ENCODE measurements around the gene NEK2.
"Not testable (repeated sequence)": the region's sequence is repeated elsewhere in the genome, so short reads cannot be mapped to it uniquely, and the experiment has no call there.

The NEK2 gene

DNA sequence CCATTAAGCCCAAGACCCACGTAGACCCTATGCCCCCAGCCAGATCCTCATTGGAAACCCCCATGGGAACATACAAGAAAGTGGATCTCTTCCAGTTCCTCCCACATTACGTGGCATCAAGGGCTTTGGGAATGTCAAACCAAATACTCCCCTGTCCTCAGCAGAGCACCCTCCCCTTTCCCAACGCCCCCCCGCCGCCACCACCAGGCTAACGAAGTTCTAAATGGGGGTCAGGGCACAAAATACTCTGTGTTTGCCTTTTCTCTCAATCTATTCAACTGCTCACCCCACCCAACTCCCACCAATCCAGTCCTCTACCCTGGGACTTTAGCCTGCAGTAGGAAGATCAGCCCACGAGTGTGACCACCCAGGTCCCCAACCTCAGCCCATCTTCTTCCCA lies 24.5 kb downstream of the NEK2 start:
- no peak for DNase-seq (ENCODE audit: low spot score)

DNA sequence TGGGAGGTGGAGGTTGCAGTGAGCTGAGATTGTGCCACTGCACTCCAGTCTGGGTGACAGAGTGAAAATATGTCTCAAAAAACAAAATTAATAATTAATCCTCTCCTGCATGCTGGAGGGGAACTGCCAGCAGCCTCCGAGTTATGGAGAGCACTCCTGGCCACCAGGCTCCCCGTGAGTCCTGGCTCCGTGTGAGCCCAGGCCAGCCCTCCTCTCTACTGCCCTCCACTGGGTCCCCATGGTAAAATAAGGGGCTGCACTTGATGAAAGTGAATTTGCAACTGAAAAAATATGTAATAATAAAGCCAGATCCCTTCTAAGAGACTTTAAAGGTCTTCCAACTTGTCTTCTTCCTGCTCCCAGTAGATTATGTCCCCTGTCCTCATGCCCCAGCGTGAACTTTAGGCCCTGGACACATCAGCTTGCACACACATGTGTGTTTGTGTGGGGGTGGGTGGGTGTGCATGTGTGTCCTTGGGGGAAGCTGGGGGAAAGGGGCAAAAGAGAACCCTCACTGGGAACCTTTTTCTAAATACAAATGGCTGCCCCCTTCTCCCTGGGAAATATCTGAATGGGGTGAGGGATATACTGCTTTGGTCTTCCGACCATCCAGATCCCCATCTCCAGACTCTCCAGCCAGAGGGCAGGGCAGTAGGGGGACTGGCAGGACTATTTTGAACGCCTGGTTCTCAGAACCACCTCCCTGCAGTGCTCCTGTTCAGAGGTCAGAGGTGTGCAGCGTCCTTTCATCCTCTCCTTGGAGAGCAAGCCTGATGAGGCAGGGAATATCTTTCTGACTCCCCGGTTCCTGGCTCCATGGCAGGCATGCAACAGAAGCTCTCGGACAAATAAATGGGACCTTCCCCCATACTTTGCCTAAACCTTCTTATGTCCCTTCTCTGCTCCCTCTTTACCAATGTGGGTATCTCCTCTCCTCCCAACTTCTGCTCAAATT lies 26.2 kb downstream of the NEK2 start:
- peak; percentile 23 for DNase-seq (ENCODE audit: low spot score)

DNA sequence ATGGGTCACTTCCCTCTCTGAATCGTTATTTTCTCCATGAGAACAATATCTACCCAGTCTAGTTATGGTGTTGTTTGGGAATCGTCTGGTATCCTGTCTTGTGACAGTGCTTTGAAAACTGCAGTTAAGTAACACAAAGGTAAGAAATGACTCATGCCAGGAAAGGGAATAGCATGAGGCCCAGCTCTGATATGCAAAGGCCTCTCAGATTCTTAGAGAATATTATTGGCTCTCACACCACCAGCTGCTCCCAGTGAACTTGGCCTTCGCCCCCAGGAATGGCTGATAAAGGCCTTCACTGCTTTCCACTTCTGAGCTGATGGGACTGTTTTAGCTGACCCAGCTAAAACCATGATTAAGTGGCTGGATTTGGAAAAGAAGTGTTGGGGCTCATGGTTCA lies 27.1 kb downstream of the NEK2 start:
- DNase-seq (ENCODE audit: low spot score), result no peak

DNA sequence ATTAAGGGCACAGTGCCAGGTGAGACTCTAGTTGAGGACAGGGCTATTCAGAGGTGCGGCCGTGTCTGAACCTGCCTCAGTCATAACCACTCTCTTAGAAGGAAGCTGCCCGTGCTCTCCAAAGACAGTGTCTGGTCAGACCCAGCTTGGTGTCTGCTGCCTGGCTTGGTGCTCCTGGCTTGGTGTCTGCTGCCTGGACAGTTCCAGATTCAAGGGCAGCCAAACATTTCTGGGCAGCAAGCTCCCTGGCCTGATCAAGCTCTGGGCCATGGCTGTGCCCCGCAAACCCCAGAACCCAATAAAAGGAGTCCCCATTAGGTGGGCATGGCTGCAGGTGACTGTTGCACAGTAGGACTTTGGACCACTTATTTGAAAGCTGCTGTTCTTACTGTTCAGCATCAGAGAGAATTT lies 27.7 kb downstream of the NEK2 start:
- no peak for DNase-seq (ENCODE audit: low spot score)

- no peak for DNase-seq (ENCODE audit: low spot score)
Measured at GRCh38 chr1:211646566-211646965, 28.9 kb downstream of the NEK2 start.

DNA sequence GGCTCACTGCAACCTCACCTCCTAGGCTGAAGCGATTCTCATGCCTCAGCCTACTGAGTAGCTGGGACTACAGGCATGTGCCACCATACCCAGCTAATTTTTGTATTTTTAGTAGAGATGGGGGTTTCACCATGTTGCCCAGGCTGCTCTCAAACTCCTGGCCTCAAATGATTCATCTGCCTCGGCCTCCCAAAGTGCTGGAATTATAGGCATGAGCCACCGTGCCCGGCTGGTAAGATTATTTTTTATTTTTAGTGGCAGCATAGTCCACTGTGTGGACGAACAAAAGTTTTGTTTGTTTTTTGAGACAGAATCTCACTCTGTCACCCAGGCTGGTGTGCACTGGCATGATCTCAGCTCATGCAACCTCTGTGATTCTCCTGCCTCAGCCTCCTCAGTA lies 29.8 kb downstream of the NEK2 start:
- DNase-seq (ENCODE audit: low spot score), result not testable (repeated sequence)

DNA sequence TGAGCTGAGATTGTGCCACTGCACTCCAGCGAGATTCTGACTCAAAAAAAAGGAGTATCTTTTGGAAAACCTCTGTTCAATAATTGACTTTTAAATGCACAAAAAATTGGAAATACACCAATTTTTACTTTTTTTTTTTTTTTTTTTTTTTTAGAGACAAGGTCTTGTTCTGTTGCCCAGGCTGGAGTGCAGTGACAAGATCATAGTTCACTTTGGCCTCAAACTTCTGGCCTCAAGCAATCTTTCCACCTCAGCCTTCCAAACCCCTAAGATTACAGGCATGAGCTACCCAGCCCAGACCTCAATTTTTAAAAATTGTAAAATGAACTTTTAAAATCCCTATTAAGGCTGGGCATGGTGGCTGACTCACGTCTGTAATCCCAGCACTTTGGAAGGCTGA lies 30.8 kb downstream of the NEK2 start:
- no peak for DNase-seq (ENCODE audit: low spot score)

DNA sequence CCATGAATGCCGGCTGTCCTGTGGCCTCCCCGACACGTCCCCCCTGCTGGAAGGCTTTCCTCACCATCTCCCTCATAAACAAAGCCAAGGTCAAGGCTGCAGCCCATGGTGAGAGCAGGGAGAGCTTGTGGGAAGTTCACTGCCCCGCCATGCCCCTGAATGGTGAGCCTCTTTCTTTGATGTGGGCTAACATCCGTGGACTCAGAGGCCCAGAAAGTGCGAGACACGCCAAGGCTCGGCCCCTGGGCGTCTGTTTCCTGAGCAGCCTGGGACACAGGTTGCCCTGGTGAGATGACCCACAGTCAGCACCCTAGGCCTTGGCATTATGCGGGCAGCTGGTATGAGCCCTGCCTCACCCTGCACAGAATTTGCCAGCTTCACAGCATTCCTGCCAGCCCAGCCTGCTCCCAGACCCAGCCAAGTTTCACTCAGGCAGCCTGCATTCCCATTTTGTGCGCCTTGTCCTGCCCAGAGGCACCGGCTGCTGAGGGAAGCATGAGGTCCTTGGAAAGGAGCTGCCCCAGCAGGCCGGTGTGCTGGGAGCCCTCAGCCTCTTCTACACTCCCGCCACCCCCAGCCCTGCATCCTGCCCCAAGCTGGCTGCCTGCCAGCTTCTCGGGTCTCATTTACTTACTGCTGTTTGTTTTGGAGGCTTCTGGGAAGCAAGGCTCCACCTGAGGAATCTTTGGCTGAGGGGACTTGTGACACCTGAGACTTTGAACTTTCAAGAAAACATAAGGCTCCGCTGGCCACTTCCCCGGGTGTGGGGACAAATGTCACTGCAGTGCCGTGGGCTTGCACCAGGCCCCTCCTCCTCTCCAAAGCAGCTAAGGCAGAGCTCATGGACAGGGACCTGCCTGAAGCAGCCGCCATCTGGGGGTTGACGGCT lies 31.9 kb downstream of the NEK2 start:
- DNase-seq (ENCODE audit: low spot score), result peak; percentile 59

- DNase-seq (ENCODE audit: low spot score), result no peak
Measured at GRCh38 chr1:211642870-211643269, 32.6 kb downstream of the NEK2 start.

- no peak for DNase-seq (ENCODE audit: low spot score)
Measured at GRCh38 chr1:211641942-211642341, 33.5 kb downstream of the NEK2 start.

DNA sequence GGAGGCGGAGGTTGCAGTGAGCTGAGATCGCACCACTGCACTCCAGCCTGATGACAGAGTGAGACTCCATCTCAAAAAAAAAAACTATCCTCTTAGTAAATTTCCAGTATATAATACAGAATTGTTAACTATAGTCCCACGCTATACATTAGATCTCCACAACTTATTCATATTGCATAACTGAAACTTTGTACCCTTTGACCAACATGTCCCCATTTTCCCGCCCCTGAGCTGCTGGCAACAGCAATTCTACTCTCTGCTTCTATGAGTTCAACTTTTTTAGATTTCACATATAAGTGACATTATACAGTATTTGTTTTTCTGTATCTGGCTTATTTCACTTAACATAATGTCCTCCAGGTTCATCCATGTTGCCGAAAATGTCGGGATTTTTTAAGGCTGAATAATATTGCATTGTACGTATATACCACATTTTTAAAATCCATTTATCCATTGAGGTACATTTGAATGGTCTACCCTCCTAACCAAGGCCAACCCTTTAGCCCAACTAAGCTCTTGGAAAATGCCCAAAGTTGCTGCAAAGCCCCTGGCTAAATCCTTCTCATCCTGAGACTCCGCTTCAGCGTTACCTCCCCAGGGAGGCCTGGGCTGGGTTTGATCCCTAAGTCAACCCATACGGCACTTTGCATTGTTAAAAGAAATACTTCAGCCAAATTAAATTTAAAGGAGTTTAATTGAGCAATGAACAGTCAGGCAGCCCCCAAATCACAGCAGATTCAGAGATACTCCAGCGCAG lies 34.2 kb downstream of the NEK2 start:
- no peak for DNase-seq (ENCODE audit: low spot score)

DNA sequence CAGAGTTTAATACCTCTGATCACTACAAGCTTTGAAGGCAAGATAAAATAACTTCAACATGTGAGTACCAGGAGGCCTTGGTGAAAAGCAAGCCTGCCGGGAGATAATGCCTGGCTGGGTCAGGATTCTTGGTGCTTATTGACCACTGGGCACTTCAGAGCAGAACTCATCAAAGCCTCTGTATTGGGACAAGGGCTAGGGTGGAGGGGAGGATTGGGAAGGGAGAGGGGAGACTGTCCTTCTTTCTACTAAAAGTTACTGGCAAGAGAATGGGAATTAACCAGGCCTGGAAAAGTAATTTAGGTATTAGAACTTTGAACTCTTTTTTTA lies 35.2 kb downstream of the NEK2 start:
- DNase-seq (ENCODE audit: low spot score), result no peak

DNA sequence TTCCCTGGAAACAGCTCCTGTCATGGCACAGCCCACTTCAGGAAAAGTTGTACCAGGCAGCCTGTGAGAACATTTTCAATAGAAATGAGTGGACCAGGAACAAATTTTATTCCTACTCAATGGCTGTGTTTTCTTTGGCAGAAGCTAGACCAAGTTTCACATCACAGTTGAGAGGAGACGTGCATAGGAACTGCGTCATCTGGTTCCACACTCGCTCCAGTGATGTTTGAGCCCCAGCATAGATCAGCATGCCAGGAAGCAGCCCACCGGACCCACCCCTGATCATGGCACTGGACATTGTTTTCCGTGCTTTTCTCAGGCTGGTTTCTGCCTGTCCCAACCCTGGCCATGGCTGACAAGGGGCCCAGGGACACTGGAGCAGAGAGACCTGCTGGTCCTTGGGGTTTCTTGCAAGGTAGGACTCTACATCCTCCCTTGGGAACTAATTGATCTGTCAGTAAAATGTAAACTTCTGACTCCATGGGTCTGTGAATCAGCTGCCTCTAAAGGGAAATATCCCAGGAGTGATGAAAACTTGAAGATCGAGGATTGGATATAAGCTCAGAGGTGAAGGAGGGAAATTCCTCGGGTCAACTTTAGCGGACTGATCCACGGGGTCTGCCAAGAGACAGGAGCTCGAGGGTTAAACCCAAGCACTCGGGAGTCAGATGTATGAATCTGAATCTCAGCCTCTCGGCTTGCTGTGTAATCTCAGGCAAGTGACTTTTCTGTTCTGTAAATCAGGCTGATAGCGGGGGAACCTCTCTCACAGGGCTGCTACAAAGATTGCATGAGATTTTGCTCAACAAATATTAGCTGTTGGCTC lies 35.7 kb downstream of the NEK2 start:
- no peak for DNase-seq (ENCODE audit: low spot score)

DNA sequence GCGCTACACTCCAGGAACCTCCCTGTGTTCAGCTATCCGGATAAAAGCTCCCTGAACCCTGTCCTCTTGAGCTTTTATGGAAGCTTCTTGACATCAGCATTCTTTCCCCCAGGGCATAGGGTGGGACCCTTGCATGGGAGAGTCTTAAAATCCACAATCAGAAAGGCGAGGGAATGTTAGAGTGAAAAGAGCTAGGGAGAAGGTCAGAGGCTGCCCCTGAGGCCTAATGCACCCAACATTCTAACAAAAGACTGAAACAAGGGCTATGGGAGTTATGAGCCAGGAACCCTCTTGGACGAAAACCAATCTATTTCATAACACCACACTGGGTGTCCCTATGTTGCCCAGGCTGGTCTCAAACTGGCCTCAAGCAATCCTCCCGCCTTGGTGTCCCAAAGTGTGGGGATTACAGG lies 36.7 kb downstream of the NEK2 start:
- no peak for DNase-seq (ENCODE audit: low spot score)

- no peak for DNase-seq (ENCODE audit: low spot score)
Measured at GRCh38 chr1:211638246-211638645, 37.2 kb downstream of the NEK2 start.

DNA sequence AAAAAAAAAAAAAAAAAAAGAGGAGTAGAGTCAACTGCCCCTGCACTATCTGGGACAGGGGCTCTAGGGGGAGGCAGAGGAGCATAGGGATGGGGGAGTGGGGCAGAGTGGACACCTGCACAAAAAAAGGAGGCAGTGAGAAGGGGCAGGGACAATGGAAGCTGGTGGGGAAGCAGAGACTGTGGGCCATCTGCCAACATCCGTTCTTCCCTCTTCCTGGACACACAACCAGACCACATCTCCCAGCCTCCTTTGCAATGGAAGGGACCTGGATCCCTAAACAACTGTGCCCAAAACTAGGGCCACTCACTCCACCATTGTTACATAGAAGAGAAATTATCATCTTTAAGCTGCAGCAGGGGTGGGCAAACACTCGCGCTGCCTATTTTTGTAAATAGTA lies 38.4 kb downstream of the NEK2 start:
- DNase-seq (ENCODE audit: low spot score), result no peak

- DNase-seq (ENCODE audit: low spot score), result not testable (repeated sequence)
Measured at GRCh38 chr1:211636575-211637029, 38.8 kb downstream of the NEK2 start.

- no peak for DNase-seq (ENCODE audit: low spot score)
Measured at GRCh38 chr1:211635597-211636205, 39.7 kb downstream of the NEK2 start.

DNA sequence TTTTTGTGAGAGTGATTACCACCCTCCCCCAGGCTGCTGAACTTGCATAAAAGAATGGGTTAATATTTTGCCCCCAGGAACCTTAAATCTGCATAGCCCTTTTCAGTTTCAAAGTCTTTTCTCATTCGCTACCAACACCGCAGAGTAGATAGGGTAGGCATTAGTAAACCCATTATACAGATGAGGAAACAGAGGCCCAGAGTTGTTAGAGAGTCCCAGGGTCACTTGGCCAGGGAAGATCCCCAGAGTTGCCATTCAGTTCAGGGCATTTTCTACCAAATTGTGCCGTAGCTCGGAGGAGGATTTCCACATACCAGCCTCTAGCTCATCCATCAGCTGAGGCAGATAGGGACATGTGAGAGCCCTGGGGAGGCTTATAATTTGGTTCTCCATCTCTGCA lies 40.5 kb downstream of the NEK2 start:
- no peak for DNase-seq (ENCODE audit: low spot score)

DNA sequence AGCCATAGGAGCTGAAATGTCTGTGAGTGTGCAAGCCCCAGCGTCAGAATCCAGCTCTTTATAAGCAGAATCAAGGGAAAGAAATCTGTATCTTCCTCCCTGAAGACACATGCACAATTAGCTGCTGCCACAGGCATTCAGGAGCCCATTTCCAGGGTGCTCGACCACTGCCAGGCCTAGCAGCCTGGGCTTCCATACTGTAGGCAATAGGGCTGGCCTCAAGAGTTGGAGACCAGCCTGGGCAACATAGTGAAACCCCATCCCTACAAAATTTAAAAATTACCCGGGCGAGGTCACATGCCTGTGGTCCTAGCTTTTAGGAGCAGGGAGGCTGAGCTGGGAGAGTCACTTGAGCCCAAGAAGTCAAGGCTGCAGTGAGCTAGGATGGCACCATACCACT lies 41.0 kb downstream of the NEK2 start:
- DNase-seq (ENCODE audit: low spot score), result no peak

DNA sequence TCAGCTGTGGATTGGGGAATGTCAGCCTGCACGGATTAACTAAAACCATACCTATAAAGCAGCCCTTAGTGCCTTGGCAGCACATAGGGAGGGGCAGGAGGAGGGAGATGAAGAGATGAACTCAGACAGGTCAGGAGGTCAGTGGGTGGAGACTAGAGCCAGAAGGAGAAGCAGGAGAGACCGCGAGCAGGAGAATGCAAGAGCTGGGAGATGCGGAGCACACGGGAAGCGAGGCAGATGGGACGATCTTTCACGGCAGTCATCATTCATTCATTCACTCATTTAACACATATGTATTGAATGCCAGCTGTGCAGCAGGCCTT lies 41.9 kb downstream of the NEK2 start:
- no peak for DNase-seq (ENCODE audit: low spot score)

Measured in Ammon's horn (tissue), 1 donor.